Stimulated activated CD8-positive, alpha-beta memory T cell treated with anti-CD3 and anti-CD28 coated beads, Interleukin-12 subunit alpha, Interleukin-12 subunit beta, amount 100 ng/mL, for 4 hours (primary cell): Measurements from ENCODE around the gene SPARC.
A peak's percentile ranks its signal among the peaks of the same experiment; 100 is the strongest.

Experiments
- DNase-seq: peaks from one replicate; pipeline ENCODE4 v3.0.0-alpha.2; 2020; ENCODE audit warnings: low read depth

The SPARC gene

DNA sequence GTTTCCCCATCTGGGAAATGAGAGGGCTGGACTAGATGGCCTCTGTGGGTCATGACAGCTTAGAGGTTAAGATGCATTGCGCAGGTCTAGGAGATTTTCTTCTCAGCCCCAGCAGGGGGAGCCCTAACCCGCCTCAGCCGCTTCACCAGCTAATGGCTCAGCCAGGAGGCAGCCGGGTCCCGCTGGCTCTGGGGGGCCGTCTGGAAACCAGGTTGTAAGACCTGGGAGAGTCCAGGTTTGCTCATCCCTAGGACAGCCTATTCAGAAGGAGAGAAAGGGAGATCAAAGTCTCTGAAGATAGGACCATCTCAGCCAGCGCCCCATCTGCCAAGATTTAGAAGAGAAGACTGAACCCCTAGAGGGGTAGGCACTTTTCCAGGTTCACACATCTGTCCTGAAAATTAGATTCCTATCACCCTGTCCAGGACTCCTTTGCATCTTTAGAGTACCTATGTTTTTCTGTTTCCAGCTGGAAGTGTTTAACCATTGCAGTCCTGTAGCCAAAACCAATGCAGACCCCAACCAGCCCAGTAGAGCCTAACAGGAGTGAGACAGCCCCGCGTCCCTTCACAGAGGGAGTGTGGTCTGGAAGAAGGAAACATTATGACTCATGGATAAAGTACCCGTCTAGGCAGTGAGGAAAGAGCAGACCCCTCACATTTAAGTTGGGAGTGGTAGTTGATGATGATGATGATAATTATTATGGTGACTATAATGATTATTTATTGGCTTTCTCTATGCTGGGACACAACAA lies 27.5 kb downstream of the SPARC start:
- DNase-seq = peak; percentile 53

DNA sequence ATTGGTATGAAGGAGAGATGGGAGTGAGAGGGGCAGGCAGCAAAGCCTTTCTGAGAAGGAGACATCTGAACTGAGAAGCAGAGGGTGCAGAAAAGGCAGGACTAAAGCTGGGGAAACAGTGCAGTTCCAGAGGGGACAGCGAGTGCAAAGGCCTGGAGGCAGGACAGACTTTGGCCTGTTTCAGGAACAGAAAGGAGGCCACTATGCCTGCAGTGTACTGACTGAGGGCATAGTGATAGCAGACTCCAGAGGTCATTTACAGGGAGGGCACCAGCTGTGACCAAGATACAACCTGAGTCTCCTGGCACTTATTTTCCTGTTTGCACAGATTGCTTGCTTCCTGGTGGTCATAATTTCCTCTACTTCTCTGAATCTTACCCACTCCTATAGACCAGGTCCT lies 29.6 kb downstream of the SPARC start:
- no peak for DNase-seq

DNA sequence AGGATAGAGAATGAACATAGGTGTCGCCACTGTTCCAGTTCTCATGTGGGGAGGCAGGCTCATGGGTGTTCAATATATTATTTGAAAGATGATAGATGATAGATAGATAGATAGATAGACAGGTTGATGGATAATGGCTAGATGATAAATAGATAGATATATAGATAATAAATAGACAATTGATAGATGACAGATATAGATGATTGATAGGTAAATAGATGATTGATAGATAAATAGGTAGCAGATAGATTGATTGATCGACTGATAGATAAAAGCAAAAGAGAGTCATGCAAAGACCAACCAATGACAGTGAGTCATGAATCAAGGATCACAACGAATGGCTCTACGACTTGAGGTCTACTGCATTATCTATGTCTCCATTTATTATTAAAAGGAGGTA lies 30.4 kb downstream of the SPARC start:
- no peak for DNase-seq

DNA sequence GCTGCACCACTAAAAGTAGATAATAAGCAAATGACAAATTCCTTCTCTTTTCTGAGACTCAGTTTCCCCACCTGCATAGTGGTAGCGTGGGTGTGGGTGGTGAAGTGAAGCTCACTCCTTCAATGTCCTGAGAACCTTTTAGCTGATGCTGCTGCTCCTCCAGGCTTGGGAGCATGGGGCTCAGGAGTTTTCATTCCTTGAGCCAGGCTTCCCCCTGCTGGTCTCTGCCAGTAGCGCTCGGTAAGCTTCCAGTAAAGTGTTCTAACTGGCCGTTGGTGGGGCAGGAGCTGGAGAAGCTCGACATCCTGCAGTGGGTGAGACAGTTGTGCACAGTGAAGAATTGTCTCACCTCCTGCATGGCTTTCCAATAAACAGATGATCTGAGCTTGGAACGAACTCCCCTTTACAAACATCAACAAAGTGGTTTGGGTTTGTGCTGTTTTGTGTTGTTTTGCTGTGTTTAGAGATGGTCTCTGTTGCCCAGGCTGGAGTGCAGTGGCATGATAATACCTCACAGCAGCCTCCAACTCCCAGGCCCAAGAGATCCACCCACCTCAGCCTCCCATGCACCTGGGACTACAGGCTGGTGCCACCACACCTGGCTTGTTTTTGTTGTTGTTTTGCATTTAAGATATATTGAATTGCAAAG lies 34.6 kb downstream of the SPARC start:
- DNase-seq = peak; percentile 6

DNA sequence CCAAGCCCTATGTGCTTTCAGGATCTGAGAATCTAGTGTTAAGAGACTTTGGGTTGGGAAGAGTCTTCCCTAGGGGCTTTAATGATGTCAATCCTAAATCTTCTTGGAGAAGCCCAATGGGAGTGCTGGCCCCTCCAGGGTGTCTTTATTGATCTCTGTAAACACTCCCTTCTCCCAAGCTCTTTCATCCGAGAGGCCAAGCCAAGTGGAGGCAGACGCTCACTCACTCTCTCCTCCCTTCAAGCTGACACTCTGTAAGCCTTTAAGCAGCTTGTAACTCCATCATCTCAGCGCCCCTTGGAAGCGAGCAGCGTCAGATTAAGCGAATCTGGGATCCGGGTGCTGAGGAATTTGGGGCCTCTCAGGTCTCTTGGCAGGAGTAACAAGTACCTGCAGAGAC lies 37.7 kb downstream of the SPARC start:
- DNase-seq = no peak

DNA sequence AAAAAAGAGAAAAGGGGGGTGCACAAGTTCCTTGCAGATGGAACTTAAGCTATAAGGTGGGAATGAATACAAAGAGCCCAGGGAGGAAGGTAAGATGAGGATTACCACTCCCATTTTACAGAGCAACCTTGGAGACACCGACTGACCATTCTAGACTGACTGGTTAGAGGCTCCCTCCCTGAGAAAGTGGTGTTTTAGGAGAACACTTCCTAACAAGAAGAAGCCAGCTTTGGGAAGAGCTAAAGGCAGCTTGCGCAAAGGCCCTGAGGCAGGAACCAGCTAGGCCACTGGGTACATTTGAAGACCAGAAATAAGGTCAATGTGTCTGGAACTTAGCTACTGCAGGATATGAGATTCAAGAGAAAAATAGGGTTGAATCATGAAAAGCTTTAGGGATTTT lies 38.6 kb downstream of the SPARC start:
- no peak for DNase-seq

DNA sequence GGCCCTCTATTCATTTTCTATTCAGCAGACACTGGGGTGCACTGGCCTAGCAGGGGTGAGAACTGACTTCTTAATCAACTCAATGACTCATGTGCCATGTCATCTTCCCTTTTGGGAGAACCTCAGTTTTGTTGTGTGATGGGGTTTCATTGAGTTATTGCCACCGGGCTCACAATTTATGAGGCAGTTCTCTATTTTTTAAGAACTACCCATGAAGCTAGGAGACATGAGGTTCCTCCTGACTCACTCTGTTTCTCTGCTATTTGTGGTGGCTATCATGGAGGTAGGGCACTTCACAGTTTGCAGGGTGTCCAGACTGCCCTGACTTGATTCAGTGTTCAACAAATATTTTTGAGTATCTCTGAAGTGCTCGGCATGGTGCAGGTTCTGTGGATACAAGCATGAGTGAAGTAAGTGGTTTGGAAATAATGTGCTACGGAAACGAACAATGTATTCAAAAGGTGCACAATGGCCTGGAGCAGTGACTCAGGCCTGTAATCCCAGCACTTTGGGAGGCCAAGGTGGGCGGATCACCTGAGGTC lies 39.3 kb downstream of the SPARC start:
- DNase-seq = no peak

DNA sequence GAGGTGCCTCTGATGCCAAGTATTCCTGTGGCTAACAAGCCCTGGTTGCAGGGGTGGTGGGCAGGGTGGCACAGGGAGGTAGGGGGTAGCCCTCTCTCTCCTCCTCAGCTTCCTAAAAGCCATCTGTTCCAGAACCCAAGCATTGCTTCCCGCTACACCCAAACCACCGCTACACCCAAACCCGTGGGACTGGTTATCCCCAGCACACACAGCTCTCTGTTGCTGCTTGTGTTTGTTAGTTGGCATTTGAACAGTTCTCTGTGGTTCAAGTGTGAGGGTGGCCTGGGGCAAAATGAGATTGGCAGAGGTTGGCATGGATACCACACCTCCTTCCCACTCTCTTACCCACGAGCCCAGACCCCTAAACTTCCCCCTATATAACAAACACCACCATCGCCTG lies 40.4 kb downstream of the SPARC start:
- no peak for DNase-seq

DNA sequence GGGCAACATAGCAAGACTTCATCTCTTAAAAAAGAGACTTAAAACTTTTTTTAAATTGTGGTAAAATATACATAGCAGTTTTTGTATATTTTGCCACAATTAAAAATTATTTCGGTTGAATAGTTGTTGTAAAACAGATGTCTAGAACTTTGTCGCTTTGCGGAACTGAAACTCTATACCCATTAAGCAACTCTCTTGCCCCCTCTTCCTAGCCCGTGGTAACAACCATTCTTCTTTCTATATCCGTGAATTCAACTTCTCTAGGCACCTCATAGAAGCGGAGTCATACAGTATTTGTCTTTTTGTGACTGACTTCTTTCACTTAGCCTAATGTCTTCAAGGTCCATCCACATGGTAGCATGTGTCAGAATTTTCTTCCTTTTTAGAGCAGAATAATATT lies 43.3 kb downstream of the SPARC start:
- no peak for DNase-seq

DNA sequence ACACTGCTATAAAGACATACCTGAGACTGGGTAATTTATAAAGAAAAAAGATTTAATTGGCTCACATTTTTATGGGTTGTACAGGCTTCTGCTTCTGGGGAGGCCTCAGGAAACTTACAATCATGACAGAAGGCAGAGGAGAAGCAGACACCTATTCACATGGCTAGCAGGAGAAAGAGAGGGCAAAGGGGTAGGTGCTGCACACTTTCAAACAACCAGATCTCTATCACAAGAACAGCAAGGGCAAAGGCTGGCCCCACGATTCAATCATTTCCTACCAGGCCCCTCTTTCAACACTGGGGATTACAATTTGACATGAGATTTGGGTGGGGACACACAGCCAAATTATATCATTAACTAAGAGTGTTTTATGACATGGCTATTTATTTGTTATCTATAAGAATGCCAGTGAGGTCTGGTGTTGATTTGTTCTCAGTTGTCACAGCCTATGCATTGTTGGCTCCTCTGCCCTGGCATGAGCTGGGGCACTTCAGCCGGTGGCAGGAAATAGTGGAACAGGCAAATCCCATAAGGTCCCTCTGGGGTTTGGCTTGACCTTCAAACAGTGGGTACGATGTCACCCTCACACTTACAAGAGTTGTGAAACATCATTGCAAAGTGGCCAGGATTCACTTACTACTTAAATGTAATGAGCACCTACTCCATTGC lies 44.1 kb downstream of the SPARC start:
- no peak for DNase-seq

DNA sequence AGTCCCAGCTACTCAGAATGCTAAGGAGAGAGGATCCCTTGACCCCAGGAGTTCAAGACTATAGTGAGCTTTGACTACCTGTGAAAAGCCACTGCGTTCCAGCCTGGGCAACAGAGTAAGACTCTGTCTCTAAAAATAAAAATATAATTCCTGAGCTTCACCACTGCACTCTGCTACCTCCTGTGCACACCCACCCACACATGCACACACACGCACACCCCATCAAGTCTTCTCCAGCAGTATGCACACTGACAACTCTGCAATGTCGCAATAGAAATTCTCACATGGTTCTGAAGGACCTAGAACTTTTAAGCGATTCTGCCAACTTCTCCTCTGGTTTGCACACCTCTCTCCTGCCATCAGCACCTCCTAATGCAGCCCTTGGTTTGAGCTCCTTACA lies 48.1 kb downstream of the SPARC start:
- DNase-seq = no peak

DNA sequence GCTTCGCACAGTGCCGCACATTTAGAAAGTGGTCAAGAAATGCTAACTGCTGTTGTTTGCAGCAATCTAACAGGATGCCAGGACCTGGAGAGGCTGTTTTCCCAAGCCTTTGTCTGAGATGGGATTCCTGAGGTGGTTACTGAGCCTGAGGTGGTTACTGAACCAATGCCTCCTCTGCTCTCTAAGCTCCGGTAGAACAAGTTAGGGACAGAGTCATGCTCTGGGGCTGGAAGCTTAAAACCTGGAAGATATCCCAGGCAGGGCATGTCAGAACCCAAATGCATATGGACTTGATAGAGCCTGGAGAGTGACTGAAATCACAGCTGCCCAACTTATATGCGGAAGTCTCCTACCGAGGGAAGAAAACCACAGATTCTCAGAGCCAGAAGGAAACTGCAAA lies 49.0 kb downstream of the SPARC start:
- DNase-seq = no peak

DNA sequence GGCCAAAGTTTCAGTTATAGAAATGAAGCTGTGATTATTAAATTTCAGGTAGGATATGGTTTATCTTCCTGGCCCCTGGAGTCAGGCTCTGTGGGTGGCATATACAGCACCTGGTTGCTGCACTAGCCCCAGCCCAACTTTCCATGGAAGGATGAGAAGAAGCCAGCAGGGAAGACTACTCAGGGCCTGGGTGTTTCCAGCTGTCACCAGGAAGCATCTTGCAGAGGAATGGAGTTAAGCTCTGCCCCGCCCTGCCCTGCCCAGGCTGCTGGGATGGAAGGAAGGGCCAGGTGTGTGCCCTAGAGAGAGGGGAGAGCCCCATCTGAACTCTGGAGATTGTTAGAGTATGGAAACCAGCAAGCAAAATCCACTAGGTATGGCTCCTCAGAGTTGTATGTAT lies 52.8 kb downstream of the SPARC start:
- DNase-seq = no peak

DNA sequence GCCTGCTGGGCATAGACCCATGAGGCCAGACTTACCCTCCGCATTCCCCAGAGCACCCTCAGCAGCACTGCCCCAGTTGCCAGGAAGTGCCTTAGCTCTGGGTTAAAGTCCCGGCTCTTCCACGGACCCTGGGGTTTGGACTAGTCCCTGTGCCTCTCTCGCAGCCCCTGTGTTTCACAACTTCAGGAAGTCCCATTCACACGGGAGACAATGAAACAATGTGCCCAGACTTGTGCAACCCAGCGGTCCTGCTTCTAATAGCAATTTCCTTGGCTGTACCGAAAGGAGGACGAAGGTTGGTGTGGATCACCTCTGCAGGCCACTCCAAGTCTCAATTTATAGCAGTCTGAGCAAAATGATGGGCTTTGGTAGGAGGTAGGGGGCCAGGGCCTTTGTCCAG lies 53.8 kb downstream of the SPARC start:
- DNase-seq = no peak

DNA sequence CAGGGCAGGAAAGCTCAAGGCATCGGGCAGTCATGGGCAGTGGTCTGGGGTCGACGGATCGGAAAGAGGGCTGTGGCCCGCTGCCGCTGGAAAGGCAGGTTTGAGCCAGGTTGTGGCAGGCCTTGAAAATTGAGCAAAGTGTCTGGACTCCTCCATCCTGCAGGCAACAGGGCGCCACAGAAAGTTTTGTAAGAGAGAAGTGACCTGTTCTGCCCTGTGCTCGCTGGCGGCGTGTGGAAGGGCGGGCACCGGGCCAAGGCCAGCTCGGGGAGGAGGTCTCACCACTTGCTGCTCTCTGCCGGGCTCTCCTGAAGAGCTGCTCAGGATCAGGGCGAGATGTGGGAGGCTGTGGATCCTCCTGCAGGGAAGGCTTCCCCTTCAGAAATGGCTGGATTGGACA lies 54.2 kb downstream of the SPARC start:
- no peak for DNase-seq

DNA sequence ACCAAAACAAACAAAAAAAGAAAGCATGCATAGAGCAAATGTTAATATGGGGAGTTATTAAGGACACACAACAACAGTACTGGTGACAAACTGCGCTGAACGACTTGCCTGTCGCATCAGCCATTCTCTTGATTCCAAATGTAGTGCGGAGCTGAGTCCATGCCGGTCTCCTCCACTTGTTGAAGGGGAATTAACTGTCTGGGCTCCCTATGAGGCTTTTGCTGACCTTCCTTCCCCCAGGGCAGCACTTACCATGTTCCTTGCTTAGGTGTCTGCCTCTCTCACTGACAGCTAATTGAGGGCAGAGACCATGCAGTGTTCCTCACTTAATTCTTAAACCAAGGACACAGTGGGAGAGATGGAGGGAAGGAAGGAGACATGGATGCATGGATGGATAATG lies 54.8 kb downstream of the SPARC start:
- DNase-seq = no peak

DNA sequence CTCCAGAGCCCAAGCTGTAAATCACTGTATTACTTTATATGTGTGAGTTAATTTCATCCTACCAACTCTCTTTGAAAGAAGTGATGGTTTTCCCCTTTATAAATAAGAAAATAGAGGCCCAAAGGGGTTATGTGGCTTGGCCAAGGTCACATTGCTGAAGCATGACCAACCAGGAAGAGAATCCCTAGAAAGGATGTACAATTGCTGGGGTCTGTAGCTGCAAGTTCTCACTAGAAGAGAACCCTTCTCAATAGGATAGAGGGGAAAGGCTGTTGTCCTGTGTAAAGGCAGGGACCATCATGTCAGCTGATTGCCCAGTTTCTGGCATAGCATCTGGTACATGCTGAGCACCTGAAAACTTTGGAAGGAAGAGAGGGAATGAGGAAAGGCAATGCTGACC lies 56.6 kb downstream of the SPARC start:
- DNase-seq = no peak

DNA sequence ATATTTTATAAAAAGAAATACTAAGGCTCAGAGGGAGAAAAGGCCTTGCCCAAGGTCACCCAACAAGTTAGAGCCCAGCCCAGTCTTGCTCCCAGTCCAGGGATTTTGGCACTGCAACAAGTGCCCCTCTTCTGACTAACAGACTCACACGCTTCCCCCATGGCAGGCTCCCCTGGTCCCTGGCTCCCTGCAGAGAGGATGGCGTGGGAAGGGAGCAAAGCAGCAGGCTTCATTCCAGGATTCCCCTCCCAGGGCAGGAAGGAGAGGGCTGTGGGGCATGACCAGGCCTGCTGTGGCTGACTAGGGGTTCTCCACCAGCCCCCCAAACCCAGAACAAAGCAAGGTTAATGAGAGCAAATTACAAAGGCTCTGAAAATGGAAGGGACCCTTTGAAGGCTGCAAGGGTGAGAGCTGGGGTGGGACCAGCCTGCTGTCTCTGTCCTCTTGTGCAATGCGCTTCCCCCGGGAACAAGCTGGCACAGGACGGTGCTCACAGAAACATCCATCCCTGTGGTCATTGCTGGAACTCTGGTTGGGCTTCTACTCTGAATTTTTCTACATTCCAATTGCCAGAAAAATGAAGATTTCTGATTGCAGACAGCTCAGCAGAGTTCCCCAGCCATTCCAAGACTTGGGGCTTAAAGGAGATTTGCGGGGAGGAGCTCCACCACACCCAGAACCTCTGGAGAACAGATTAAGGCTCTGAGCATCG lies 58.4 kb downstream of the SPARC start:
- DNase-seq = no peak

DNA sequence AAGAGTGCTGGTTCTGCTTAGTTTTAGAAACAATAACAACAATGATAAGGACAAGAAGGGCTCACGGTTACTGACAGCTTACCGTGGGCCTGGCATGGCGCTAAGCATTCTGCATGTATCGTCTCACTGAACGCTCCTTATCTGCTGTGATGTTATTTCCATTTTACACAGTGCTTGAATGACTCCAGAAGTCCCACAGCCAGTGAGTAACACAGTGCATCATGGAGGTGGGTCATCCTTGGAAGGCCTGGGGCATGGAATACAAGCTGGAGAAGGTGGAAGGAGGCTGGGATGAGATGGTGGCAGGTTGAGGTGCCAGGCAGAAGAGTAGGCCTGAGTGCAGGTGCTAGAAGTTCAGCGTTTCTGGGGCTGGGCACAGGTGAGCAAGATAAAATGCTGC lies 59.1 kb downstream of the SPARC start:
- no peak for DNase-seq

DNA sequence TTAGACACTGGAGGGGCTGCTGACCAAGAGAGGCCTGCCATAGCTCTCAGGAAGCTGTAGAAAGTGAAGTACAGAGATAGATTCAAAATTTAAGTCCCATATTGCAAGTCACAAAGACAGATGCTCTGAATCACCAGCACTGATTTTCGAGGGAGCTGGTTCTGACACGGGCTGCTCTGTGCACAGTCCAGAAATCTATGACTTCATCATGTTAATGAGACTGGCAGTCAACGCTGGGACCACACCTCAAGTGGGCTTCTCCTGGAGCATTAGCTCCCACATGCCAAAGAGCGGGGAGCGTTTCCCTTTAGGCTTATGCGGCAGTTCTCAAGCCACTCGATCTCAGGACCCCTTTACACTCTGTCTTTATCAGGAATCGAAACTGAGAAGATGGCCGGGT lies 61.4 kb downstream of the SPARC start:
- no peak for DNase-seq

DNA sequence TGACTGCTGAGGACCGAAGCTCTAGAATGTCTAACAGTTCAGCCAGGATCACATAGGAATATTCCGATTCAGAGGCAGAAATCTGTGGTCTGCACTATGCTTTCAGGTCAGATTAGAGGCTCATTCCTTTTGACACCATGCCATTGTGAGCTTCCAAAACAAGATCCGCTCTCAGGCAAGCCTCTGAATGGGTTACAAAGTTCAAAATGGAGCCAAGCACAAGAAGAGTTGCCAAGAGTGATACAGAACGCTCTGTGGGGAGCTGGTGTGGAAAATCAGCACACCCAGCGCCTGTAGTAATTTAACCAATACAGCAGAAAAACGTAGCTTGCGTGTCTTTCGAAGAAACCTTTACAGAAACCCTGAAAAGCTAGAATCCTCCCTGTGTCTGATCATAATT lies 62.2 kb downstream of the SPARC start:
- no peak for DNase-seq

DNA sequence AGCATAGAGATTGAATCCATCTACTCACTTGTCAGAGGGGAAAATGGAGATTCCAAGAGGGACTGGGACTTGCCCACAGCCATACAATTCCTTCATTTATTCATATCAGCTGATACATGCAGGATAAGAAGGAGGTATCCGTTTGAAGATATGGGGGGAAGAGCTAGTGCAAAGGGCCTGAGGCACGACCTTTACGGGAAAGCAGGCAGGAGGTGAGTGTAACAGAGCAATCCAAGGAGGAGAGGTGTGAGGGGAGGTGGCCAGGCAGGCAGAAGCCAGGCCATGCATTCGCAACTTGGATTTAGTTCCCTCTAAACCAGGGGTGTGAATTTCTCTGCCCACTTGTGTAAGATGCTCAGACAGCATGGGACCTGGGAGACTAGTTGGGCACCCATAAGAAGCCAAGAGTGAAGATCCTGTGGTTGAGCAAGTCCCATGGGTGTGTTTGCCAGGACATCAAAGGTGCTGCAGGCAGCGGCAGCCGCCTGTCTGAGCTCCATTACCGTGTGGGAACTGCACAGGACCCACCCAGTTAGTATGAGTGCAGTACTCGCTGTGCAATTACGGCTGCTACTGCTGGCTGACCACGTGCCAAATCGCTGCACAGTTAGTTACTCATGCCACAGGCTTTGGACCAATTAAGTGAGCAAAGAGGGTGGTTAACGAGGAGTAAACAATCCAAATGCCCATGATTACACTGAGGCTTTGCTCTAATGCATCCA lies 64.2 kb downstream of the SPARC start:
- DNase-seq = no peak
